Activated T-cell treated with anti-CD3 and anti-CD28 coated beads, Interleukin-2, amount 50 U/mL, for 4 hours (primary cell): ENCODE data around the gene FBXO48. TPM values are rescaled to one million over a fixed set of nuclear protein-coding genes. Genes with fewer than 3 reads are reported as not detected.

Experiments used
- ATAC-seq, 2 donors: fragments of 200-7000 bp; cut with Tn5 transposase; one replicate each; pipeline ENCODE4 v1.10.0; 2021
- DNase-seq: peaks from one replicate; pipeline ENCODE4 v3.0.0-alpha.2; 2020
- H3K27me3 Mint-ChIP-seq: one replicate; pipeline ENCODE4 v1.8.0; 2021; ENCODE audit warnings: low read depth, mixed read lengths
- H3K36me3 Mint-ChIP-seq: one replicate; pipeline ENCODE4 v1.8.0; 2022; ENCODE audit warnings: mixed read lengths; ENCODE audit not compliant: insufficient read depth
- H3K4me1 Mint-ChIP-seq: one replicate; pipeline ENCODE4 v1.8.0; 2021; ENCODE audit warnings: low read depth, mixed read lengths
- H3K4me3 Mint-ChIP-seq: one replicate; pipeline ENCODE4 v1.8.0; 2021; ENCODE audit warnings: mild to moderate bottlenecking, moderate library complexity, mixed read lengths
- H3K9me3 Mint-ChIP-seq: one replicate; pipeline ENCODE4 v1.8.0; 2021; ENCODE audit warnings: mixed read lengths
- total RNA-seq, 3 donors: library from RNA; stranded (reverse); gene quantifications; one replicate each; pipeline ENCODE4 v1.2.1, GENCODE V29; 2021

Gene FBXO48
- total RNA-seq, 3 donors from 2014 or later, result 0.43 to 0.87 (median 0.66) TPM

- Mint-ChIP-seq H3K4me3 (no peak overlapping the region), H3K9me3 (no peaks in the 10 kb centered on the region), H3K36me3 (no peaks in the 10 kb centered on the region), H3K27me3 (peaks cover 1% of the 10 kb centered on the region), H3K4me1 (peaks cover 31% of the 10 kb centered on the region)
- ATAC-seq (no peak), DNase-seq (no peak)
These were observed 48.7 kb downstream of the FBXO48 start for GRCh38 chr2:68418419-68418818.

- Mint-ChIP-seq H3K36me3 (no peaks in the 10 kb centered on the region), H3K4me1 (peaks cover 33% of the 10 kb centered on the region), H3K9me3 (no peaks in the 10 kb centered on the region), H3K27me3 (peaks cover 2% of the 10 kb centered on the region), H3K4me3 (no peak overlapping the region)
- no peak for DNase-seq
- ATAC-seq, result no peak
These were observed 49.2 kb downstream of the FBXO48 start for GRCh38 chr2:68417926-68418325.

GRCh38 chr2:68416081-68416675, 50.9 kb downstream of the FBXO48 start:
- H3K36me3 Mint-ChIP-seq, result no peaks in the 10 kb centered on the region
- no peaks in the 10 kb centered on the region for H3K9me3 Mint-ChIP-seq
- peaks cover 44% of the 10 kb centered on the region for H3K4me1 Mint-ChIP-seq
- H3K4me3 Mint-ChIP-seq, result no peak overlapping the region
- ATAC-seq, result no peak
- H3K27me3 Mint-ChIP-seq, result peaks cover 2% of the 10 kb centered on the region
- no peak for DNase-seq

GRCh38 chr2:68415521-68415920, 51.6 kb downstream of the FBXO48 start:
- ATAC-seq (no peak), DNase-seq (no peak)
- peaks cover 2% of the 10 kb centered on the region for H3K27me3 Mint-ChIP-seq
- H3K4me1 Mint-ChIP-seq, result peaks cover 47% of the 10 kb centered on the region
- no peaks in the 10 kb centered on the region for H3K9me3 Mint-ChIP-seq
- H3K4me3 Mint-ChIP-seq, result no peak overlapping the region
- H3K36me3 Mint-ChIP-seq, result no peaks in the 10 kb centered on the region

- Mint-ChIP-seq H3K36me3 (no peaks in the 10 kb centered on the region), H3K9me3 (no peaks in the 10 kb centered on the region), H3K4me1 (peaks cover 52% of the 10 kb centered on the region), H3K27me3 (peaks cover 2% of the 10 kb centered on the region), H3K4me3 (no peak overlapping the region)
- DNase-seq (no peak), ATAC-seq (no peak)
These were observed 52.2 kb downstream of the FBXO48 start for GRCh38 chr2:68414876-68415275.

GRCh38 chr2:68414452-68414851, 52.6 kb downstream of the FBXO48 start:
- Mint-ChIP-seq H3K4me3 (no peak overlapping the region), H3K4me1 (peaks cover 50% of the 10 kb centered on the region)
- no peak for DNase-seq

GRCh38 chr2:68413466-68413865, 53.6 kb downstream of the FBXO48 start:
- Mint-ChIP-seq H3K4me1 (peaks cover 46% of the 10 kb centered on the region), H3K27me3 (peaks cover 2% of the 10 kb centered on the region), H3K4me3 (no peak overlapping the region), H3K36me3 (no peaks in the 10 kb centered on the region), H3K9me3 (no peaks in the 10 kb centered on the region)
- ATAC-seq (no peak), DNase-seq (no peak)

More at GRCh38 chr2:68414452-68414851, 52.6 kb downstream of the FBXO48 start:
- H3K27me3 Mint-ChIP-seq, result peaks cover 2% of the 10 kb centered on the region
- no peak for ATAC-seq
- no peaks in the 10 kb centered on the region for H3K36me3 Mint-ChIP-seq
- no peaks in the 10 kb centered on the region for H3K9me3 Mint-ChIP-seq

- Mint-ChIP-seq H3K36me3 (no peaks in the 10 kb centered on the region), H3K27me3 (peaks cover 2% of the 10 kb centered on the region), H3K4me3 (no peak overlapping the region), H3K4me1 (peaks cover 36% of the 10 kb centered on the region), H3K9me3 (peaks cover 9% of the 10 kb centered on the region)
- no peak for ATAC-seq
- no peak for DNase-seq
These were observed 54.8 kb downstream of the FBXO48 start for GRCh38 chr2:68412127-68412819.

GRCh38 chr2:68411397-68412126, 55.5 kb downstream of the FBXO48 start:
- DNase-seq (no peak), ATAC-seq (no peak)
- H3K36me3 Mint-ChIP-seq, result peaks cover under 1% of the 10 kb centered on the region
- H3K4me3 Mint-ChIP-seq, result no peak overlapping the region
- H3K27me3 Mint-ChIP-seq, result peaks cover 2% of the 10 kb centered on the region
- peaks cover 12% of the 10 kb centered on the region for H3K9me3 Mint-ChIP-seq
- peaks cover 31% of the 10 kb centered on the region for H3K4me1 Mint-ChIP-seq

Other genes starting within 250 kb of the FBXO48 start
- 10 to 100 TPM; 73.5 to 84.0 (median 74.2) TPM for gene PPP3R1, start 214.8 kb downstream of the FBXO48 start, total RNA-seq
- under 1 TPM in 2 of 3 donors, not detected in 1; 0.11 to 0.13 TPM for gene CNRIP1, start 147.3 kb downstream of the FBXO48 start, total RNA-seq
- 1 to 10 TPM; 2.6 to 7.8 (median 7.8) TPM for gene PLEK, start 102.0 kb downstream of the FBXO48 start, total RNA-seq
- gene APLF, start 291 bp upstream of the FBXO48 start, total RNA-seq, result 1 to 10 TPM; 1.3 to 1.6 (median 1.3) TPM
- gene PROKR1, start 176.3 kb upstream of the FBXO48 start, total RNA-seq, result under 1 TPM in 1 of 3 donors, not detected in 2; 0.08 TPM